ENCODE data around the gene SENP7. TPM values are rescaled to one million over a fixed set of nuclear protein-coding genes. Genes with fewer than 3 reads are reported as not detected.

The SENP7 gene
- total and polyA plus RNA-seq, 11 donors = 5.3 to 12.0 (median 8.2) TPM

DNA sequence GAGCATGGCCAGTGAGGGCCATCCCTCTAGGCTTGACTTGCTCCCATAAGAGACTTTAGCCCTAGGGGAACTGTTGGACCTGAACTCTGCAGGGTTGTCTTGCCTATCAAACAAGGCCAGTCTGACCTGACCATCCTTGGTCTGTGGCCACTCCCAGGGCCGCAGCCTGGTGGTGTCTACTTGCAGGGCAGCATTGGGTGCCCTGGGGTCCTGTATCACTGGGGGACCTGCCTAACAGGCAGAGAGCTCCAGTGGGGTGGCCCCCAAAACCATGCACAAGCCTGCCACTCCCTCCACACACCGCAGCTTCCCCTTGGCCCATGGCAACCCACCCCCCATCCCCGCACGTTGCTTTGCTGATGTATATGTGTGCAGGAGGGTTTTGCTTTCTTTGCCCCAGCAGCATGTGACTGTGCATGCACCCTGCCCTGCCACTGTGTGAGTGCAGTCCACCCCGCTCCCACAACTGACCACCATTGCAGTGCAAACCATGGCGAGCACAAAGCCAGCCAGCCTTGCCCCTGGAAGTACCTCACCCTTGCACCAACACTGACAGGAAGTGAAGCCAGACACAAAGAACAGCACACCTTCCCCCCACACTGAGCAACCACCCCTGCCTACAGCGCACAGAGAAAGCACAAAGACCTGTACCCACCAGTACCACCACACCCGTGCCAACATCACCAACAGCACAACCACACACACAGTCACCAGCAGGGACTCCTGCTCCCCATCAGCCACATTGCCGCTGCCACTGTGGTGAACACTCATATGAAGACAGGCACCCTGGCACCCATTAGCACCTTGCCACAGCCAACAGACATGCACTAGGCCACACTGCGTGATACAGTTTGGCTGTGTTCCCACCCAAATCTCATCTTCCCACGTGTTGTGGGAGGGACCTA lies 88.8 kb downstream of the SENP7 start:
- peak in 1 of 4 donors; percentile 46 for ATAC-seq
- intact Hi-C loops (cut with DNase I) = no loop called here

DNA sequence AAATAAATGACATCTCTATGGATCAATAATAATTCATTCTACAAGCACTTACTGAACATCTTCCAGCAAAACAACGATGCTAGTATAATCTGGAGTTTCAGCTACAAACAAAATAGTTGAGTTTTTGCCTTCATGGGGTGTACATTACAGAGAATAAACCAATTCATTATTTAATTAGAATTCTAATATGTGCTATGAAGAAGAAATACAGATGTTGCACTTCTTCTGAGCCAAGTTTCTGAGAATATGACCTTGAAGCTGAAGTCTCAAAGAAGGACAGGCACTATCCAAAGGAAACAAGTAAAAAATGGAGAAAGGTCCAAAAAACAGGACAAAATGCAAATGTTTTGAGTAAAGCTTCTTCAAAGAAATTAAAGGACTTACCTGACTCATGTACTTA lies 94.2 kb downstream of the SENP7 start:
- Histone ChIP-seq H3K36me3 (peaks cover 0 to 12% (median 0%) of the 10 kb centered on the region in 9 donors), H3K27ac (no peak overlapping the region), H3K9me3 (no peaks in the 10 kb centered on the region), H3K4me3 (no peak overlapping the region), H3K27me3 (no peaks in the 10 kb centered on the region), H3K4me1 (no peaks in the 10 kb centered on the region)
- DNase-seq (no peak), ATAC-seq (no peak)
- intact Hi-C loops (cut with DNase I) = no loop called here
- 88 to 95% (median 89%) methylated on average over 1 of the region's 1 CpG for whole genome bisulfite sequencing, 4 donors
- no peak for TF ChIP-seq POLR2A (IDR thresholded peaks at IDR 0.05)
- TF ChIP-seq, protein P1, sequence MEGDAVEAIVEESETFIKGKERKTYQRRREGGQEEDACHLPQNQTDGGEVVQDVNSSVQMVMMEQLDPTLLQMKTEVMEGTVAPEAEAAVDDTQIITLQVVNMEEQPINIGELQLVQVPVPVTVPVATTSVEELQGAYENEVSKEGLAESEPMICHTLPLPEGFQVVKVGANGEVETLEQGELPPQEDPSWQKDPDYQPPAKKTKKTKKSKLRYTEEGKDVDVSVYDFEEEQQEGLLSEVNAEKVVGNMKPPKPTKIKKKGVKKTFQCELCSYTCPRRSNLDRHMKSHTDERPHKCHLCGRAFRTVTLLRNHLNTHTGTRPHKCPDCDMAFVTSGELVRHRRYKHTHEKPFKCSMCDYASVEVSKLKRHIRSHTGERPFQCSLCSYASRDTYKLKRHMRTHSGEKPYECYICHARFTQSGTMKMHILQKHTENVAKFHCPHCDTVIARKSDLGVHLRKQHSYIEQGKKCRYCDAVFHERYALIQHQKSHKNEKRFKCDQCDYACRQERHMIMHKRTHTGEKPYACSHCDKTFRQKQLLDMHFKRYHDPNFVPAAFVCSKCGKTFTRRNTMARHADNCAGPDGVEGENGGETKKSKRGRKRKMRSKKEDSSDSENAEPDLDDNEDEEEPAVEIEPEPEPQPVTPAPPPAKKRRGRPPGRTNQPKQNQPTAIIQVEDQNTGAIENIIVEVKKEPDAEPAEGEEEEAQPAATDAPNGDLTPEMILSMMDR (IDR thresholded peaks at IDR 0.05) = no peak

More for the DNA sequence above, 88.8 kb downstream of the SENP7 start:
- Histone ChIP-seq H3K36me3 (no peaks in the 10 kb centered on the region), H3K27ac (no peak overlapping the region), H3K4me3 (no peak overlapping the region), H3K27me3 (no peaks in the 10 kb centered on the region), H3K4me1 (no peaks in the 10 kb centered on the region), H3K9me3 (peaks cover 0 to 25% (median 0%) of the 10 kb centered on the region in 12 donors)
- TF ChIP-seq, protein P1 (IDR thresholded peaks at IDR 0.05) = no peak
- no peak for TF ChIP-seq POLR2A (IDR thresholded peaks at IDR 0.05)
- DNase-seq = no peak
- 91 to 97% (median 95%) methylated on average over 9 to 11 of the region's 11 CpGs for WGBS, 4 donors

DNA sequence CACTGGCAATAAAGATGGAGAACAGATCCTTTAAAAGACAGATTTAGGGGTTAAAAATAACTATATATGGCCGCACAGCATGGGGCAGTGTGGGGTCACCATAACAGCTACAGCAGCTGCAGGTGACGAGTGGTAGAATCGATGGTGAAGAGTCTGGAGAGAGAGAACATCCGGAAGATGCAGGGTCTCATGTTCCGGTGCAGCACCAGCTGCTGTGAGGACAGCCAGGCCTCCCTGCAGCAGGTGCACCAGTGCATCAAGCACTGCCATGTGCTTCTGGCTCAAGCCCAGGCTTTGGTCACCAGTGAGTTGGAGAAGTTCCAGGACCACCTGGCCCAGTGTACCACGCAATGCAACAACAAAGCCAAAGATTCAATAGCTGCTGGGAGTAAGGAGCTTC lies 98.9 kb downstream of the SENP7 start:
- Histone ChIP-seq H3K27me3 (no peaks in the 10 kb centered on the region), H3K4me3 (no peak overlapping the region), H3K27ac (no peak overlapping the region), H3K4me1 (no peaks in the 10 kb centered on the region), H3K9me3 (peaks cover 0 to 14% (median under 1%) of the 10 kb centered on the region in 12 donors), H3K36me3 (peaks cover 0 to 16% (median 0%) of the 10 kb centered on the region in 9 donors)
- intact Hi-C loops (cut with DNase I) = no loop called here
- DNase-seq (peak in 1 of 5 donors; percentile 25), ATAC-seq (no peak)
- TF ChIP-seq, protein P1 (IDR thresholded peaks at IDR 0.05) = no peak
- no peak for TF ChIP-seq POLR2A (IDR thresholded peaks at IDR 0.05)
- 61 to 74% (median 68%) methylated on average over 6 of the region's 6 CpGs for WGBS, 4 donors

DNA sequence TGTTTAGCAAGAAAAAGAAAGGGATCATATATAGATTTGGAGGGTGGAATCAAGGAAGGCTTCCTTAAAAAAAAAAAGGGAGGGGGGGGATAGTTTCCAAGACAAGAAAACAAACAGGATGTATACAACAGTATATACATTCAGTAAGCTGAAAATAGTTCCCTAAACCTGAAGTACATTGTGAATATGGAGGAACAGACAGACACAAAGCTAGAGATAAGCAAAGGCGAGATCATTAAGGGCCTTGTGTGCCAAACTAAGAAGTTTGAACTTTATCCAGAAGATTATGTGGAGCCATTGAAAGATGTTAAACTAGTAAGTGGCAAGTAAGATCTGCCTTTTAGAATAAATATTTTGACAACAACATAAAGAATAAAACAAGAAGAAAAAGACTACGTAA lies 99.4 kb downstream of the SENP7 start:
- Histone ChIP-seq H3K36me3 (peaks cover 0 to 16% (median 0%) of the 10 kb centered on the region in 9 donors), H3K27ac (no peak overlapping the region), H3K27me3 (no peaks in the 10 kb centered on the region), H3K4me3 (no peak overlapping the region), H3K4me1 (no peaks in the 10 kb centered on the region), H3K9me3 (peaks cover 0 to 19% (median 5%) of the 10 kb centered on the region in 12 donors)
- intact Hi-C loops (cut with DNase I) = no loop called here
- DNase-seq (no peak), ATAC-seq (no peak)
- WGBS, 4 donors = 80 to 85% (median 82%) methylated on average over 2 of the region's 2 CpGs
- TF ChIP-seq POLR2A (IDR thresholded peaks at IDR 0.05) = no peak
- TF ChIP-seq, protein P1 (IDR thresholded peaks at IDR 0.05) = no peak

All from heart left ventricle (tissue), 16 donors.